Activated CD8-positive, alpha-beta T cell treated with anti-CD3 and anti-CD28 coated beads, Interleukin-2, amount 10 ng/mL, durations not matched to agents 7 days and 5 days (primary cell): ENCODE data around the gene RFX5. TPM values are rescaled to one million over a fixed set of nuclear protein-coding genes. Genes with fewer than 3 reads are reported as not detected.

Experiments
- ATAC-seq: fragments of 150-1000 bp; cut with Tn5 transposase; one replicate; pipeline ENCODE4 v1.10.0; 2021; ENCODE audit warnings: moderate library complexity
- CTCF ChIA-PET: fragments of 350-600 bp; sonication (Branson Sonifier 250); formaldehyde crosslinking; loops from one replicate; lab custom pipeline; 2021; ENCODE audit warnings: antibody characterized with exemption; lab: Charles Lee
- POLR2A ChIA-PET: fragments of 350-600 bp; sonication (Branson Sonifier 250); formaldehyde crosslinking; loops from one replicate; lab custom pipeline; 2021; ENCODE audit warnings: antibody characterized with exemption; lab: Charles Lee
- DNase-seq: peaks from one replicate; pipeline ENCODE4 v3.0.0-alpha.2; 2020
- H3K27ac Mint-ChIP-seq: one replicate; pipeline ENCODE4 v1.8.0; 2021; ENCODE audit warnings: mild to moderate bottlenecking, mixed read lengths
- H3K27me3 Mint-ChIP-seq: one replicate; pipeline ENCODE4 v1.8.0; 2021; ENCODE audit warnings: low read depth, mixed read lengths
- H3K36me3 Mint-ChIP-seq: one replicate; pipeline ENCODE4 v1.8.0; 2021; ENCODE audit warnings: low read depth, mixed read lengths
- H3K4me1 Mint-ChIP-seq: one replicate; pipeline ENCODE4 v1.8.0; 2021; ENCODE audit warnings: low read depth, mixed read lengths
- H3K4me3 Mint-ChIP-seq: one replicate; pipeline ENCODE4 v1.8.0; 2021; ENCODE audit warnings: mild to moderate bottlenecking, mixed read lengths
- H3K9me3 Mint-ChIP-seq: one replicate; pipeline ENCODE4 v1.8.0; 2022; ENCODE audit warnings: mixed read lengths; ENCODE audit not compliant: insufficient read depth
- total RNA-seq, 2 experiments: library from RNA; stranded (reverse); gene quantifications; one replicate each; pipeline ENCODE4 v1.2.3, GENCODE V29; 2021

The RFX5 gene
- total RNA-seq, 2 experiments from 2014 or later = 59.3 to 63.9 TPM

- Mint-ChIP-seq H3K4me3 (no peak overlapping the region), H3K4me1 (peaks cover 5% of the 10 kb centered on the region), H3K27ac (peak overlapping the region; percentile 43), H3K27me3 (no peaks in the 10 kb centered on the region), H3K36me3 (peaks cover 54% of the 10 kb centered on the region), H3K9me3 (no peaks in the 10 kb centered on the region)
- ATAC-seq (no peak), DNase-seq (no peak)
- POLR2A ChIA-PET = interaction anchor here (1.5 to 2.6 kb wide), 2 partner anchors 9 to 11 kb away, joined by 9 to 10 read pairs; partner anchors contain the start of gene ZNF687
- CTCF ChIA-PET = interaction anchor here (0.9 to 1.3 kb wide), 2 partner anchors 8 to 10 kb away, joined by 3 to 4 read pairs; no protein-coding TSS in a partner anchor
These were observed 54.6 kb downstream of the RFX5 start for GRCh38 chr1:151292207-151293030.

- Mint-ChIP-seq H3K27me3 (no peaks in the 10 kb centered on the region), H3K9me3 (no peaks in the 10 kb centered on the region), H3K4me3 (no peak overlapping the region), H3K27ac (no peak overlapping the region), H3K36me3 (peaks cover 54% of the 10 kb centered on the region), H3K4me1 (peaks cover 5% of the 10 kb centered on the region)
- ChIA-PET CTCF (no interaction called here), POLR2A (no interaction called here)
- ATAC-seq (no peak), DNase-seq (no peak)
These were observed 56.2 kb downstream of the RFX5 start for GRCh38 chr1:151290709-151291303.

Other genes starting within 250 kb of the RFX5 start
- gene SEMA6C, start 200.6 kb downstream of the RFX5 start, total RNA-seq = 1 to 10 TPM; 1.9 to 2.2 TPM
- 10 to 100 TPM; 18.5 to 20.0 TPM for gene TNFAIP8L2, start 190.6 kb downstream of the RFX5 start, total RNA-seq
- 1 to 10 TPM; 3.7 to 4.3 TPM for gene LYSMD1, start 181.3 kb downstream of the RFX5 start, total RNA-seq
- 10 to 100 TPM; 53.0 to 55.9 TPM for gene SCNM1, start 181.1 kb downstream of the RFX5 start, total RNA-seq
- gene TMOD4, start 171.3 kb downstream of the RFX5 start, total RNA-seq = 1 to 10 TPM; 2.2 to 3.4 TPM
- 10 to 100 TPM; 59.8 to 61.7 TPM for gene VPS72, start 157.1 kb downstream of the RFX5 start, total RNA-seq
- gene PIP5K1A, start 148.7 kb downstream of the RFX5 start, total RNA-seq = 10 to 100 TPM; 64.9 to 69.2 TPM
- gene PSMD4, start 92.5 kb downstream of the RFX5 start, total RNA-seq = 100 to 1,000 TPM; 194 to 210 TPM
- 10 to 100 TPM; 25.5 to 26.6 TPM for gene ZNF687, start 65.0 kb downstream of the RFX5 start, total RNA-seq
- gene PI4KB, start 19.8 kb downstream of the RFX5 start, total RNA-seq = 10 to 100 TPM; 56.0 to 70.2 TPM
- not detected for gene SELENBP1, start 25.5 kb upstream of the RFX5 start, total RNA-seq
- 100 to 1,000 TPM; 292 to 303 TPM for gene PSMB4, start 52.3 kb upstream of the RFX5 start, total RNA-seq
- 10 to 100 TPM; 67.7 to 68.5 TPM for gene POGZ, start 112.2 kb upstream of the RFX5 start, total RNA-seq
- gene CGN, start 164.1 kb upstream of the RFX5 start, total RNA-seq = under 1 TPM; 0.34 to 0.82 TPM
- gene TUFT1, start 193.1 kb upstream of the RFX5 start, total RNA-seq = under 1 TPM; 0.42 TPM